Peyer's patch (tissue), 4 donors: ENCODE data around the gene TMEFF1.

Source experiments
- POLR2A ChIP-seq, 2 donors: fragments of 450-650 bp; IDR thresholded peaks; one replicate each; pipeline ENCODE4 v1.5.1; 2017; ENCODE audit warnings: antibody characterized with exemption in 2 of 2, mild to moderate bottlenecking in 2 of 2, moderate library complexity in 2 of 2
- TF ChIP-seq, protein P1 (sequence below), 6 experiments: fragments of 450-650 bp in 4 of 6; fragments of 200-600 bp in 2 of 6; sonication (generic) in 1 of 6; IDR thresholded peaks; one replicate each; pipeline ENCODE4 v1.5.1; 2017 to 2019; ENCODE audit warnings: antibody characterized with exemption in 6 of 6, mild to moderate bottlenecking in 3 of 6, moderate library complexity in 1 of 6

DNA sequence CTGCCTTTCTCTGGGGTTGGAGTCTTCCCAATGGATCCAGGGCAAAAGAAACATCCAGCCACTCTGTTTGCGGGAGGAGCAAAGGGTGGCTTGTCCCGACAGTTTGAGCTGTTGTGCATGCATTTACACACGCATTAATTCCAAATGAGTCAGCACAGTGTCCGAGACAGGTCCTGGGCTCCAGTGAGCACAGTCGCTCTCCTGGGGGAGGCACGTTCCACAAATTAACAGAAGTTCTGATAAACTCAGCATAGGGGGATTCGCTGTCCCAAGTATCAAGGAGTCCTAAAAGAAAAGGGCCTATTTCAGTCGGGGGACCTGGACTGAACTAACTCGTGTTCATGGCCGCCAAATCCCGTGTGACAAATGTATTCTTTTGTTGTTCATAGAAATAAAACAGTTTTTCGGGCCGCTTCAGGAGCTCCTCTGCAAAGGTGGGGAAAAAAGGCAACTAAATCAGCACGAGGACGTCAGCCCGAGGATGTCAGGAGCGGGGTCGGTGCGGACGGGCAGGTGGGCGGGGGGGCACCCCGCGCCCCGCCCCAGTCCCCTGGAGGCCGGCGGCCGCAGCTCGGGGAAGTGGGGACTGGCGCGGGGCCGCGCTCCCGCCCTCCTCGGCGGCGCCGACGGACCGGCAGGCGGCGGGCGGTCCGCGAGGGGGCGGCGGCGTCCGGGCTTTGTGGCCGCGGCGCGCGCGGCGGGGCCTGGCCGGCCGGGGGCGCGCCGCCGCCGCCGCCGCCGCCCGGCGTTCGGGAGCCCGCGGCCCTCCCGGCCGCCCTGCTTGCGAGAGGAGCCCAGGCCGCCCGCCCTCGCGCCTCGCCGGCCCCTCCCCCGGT is 46.2 kb upstream of the TMEFF1 start, which contains the start of gene MSANTD3:
- peak; percentile 13 to 15 for TF ChIP-seq POLR2A (IDR thresholded peaks at IDR 0.05)
- TF ChIP-seq, protein P1, sequence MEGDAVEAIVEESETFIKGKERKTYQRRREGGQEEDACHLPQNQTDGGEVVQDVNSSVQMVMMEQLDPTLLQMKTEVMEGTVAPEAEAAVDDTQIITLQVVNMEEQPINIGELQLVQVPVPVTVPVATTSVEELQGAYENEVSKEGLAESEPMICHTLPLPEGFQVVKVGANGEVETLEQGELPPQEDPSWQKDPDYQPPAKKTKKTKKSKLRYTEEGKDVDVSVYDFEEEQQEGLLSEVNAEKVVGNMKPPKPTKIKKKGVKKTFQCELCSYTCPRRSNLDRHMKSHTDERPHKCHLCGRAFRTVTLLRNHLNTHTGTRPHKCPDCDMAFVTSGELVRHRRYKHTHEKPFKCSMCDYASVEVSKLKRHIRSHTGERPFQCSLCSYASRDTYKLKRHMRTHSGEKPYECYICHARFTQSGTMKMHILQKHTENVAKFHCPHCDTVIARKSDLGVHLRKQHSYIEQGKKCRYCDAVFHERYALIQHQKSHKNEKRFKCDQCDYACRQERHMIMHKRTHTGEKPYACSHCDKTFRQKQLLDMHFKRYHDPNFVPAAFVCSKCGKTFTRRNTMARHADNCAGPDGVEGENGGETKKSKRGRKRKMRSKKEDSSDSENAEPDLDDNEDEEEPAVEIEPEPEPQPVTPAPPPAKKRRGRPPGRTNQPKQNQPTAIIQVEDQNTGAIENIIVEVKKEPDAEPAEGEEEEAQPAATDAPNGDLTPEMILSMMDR (IDR thresholded peaks at IDR 0.05) = peak in 2 of 6 experiments; percentile 38 to 45
